ENCODE measurements around the gene EEF2K.
"Not testable (repeated sequence)": the region's sequence is repeated elsewhere in the genome, so short reads cannot be mapped to it uniquely, and the experiment has no call there.

EEF2K gene

GRCh38 chr16:22300427-22301071 is 94.5 kb downstream of the EEF2K start:
- H3K4me3 ChIP-seq (ENCODE audit: low read depth, low read length), result no peak overlapping the region
- TF ChIP-seq CTCF (IDR thresholded peaks at IDR 0.05; ENCODE audit: low read depth, low read length) (peak; percentile 67), MYC (IDR thresholded peaks at IDR 0.05; ENCODE audit: low read depth, low read length) (no peak)
- peak; percentile 65 for DNase-seq (ENCODE audit: low read depth)

GRCh38 chr16:22301423-22301822 is 95.3 kb downstream of the EEF2K start:
- not testable (repeated sequence) for H3K4me3 ChIP-seq (ENCODE audit: low read depth, low read length); DNase-seq (ENCODE audit: low read depth)

GRCh38 chr16:22302776-22303363 is 96.8 kb downstream of the EEF2K start:
- DNase-seq (ENCODE audit: low read depth), result no peak
- TF ChIP-seq MYC (IDR thresholded peaks at IDR 0.05; ENCODE audit: low read depth, low read length) (no peak), CTCF (IDR thresholded peaks at IDR 0.05; ENCODE audit: low read depth, low read length) (no peak), MAX (IDR thresholded peaks at IDR 0.05; ENCODE audit: low read depth, low read length) (no peak), POLR2A (IDR thresholded peaks at IDR 0.05; ENCODE audit: extremely low read depth, insufficient read length) (no peak)
- H3K4me3 ChIP-seq (ENCODE audit: low read depth, low read length), result no peak overlapping the region

- no peak overlapping the region for H3K4me3 ChIP-seq (ENCODE audit: low read depth, low read length)
- TF ChIP-seq MAX (IDR thresholded peaks at IDR 0.05; ENCODE audit: low read depth, low read length) (no peak), POLR2A (IDR thresholded peaks at IDR 0.05; ENCODE audit: extremely low read depth, insufficient read length) (no peak), CTCF (IDR thresholded peaks at IDR 0.05; ENCODE audit: low read depth, low read length) (no peak), MYC (IDR thresholded peaks at IDR 0.05; ENCODE audit: low read depth, low read length) (no peak)
- no peak for DNase-seq (ENCODE audit: low read depth)
Observed at GRCh38 chr16:22304411-22304810, 98.3 kb downstream of the EEF2K start.

GRCh38 chr16:22306788-22307187 is 100.7 kb downstream of the EEF2K start:
- DNase-seq (ENCODE audit: low read depth), result no peak
- no peak for TF ChIP-seq POLR2A (IDR thresholded peaks at IDR 0.05; ENCODE audit: extremely low read depth, insufficient read length)
- no peak for TF ChIP-seq MYC (IDR thresholded peaks at IDR 0.05; ENCODE audit: low read depth, low read length)
- TF ChIP-seq CTCF (IDR thresholded peaks at IDR 0.05; ENCODE audit: low read depth, low read length), result no peak
- TF ChIP-seq MAX (IDR thresholded peaks at IDR 0.05; ENCODE audit: low read depth, low read length), result no peak
- H3K4me3 ChIP-seq (ENCODE audit: low read depth, low read length), result no peak overlapping the region

GRCh38 chr16:22307838-22308237 is 101.8 kb downstream of the EEF2K start:
- DNase-seq (ENCODE audit: low read depth), result no peak
- TF ChIP-seq MYC (IDR thresholded peaks at IDR 0.05; ENCODE audit: low read depth, low read length) (no peak), MAX (IDR thresholded peaks at IDR 0.05; ENCODE audit: low read depth, low read length) (no peak), CTCF (IDR thresholded peaks at IDR 0.05; ENCODE audit: low read depth, low read length) (no peak), POLR2A (IDR thresholded peaks at IDR 0.05; ENCODE audit: extremely low read depth, insufficient read length) (no peak)
- H3K4me3 ChIP-seq (ENCODE audit: low read depth, low read length), result no peak overlapping the region

Measured in NB4 (cell line).